Ureter (tissue), 1 donor: ENCODE results near the gene SCD. TPM values are rescaled to one million over a fixed set of nuclear protein-coding genes. Genes with fewer than 3 reads are reported as not detected.
"Not testable (repeated sequence)": the region's sequence is repeated elsewhere in the genome, so short reads cannot be mapped to it uniquely, and the experiment has no call there.

Source experiments
- DNase-seq: peaks from one replicate; pipeline ENCODE4 v3.0.0-alpha.2; 2020; ENCODE audit warnings: low spot score
- total RNA-seq: library from RNA; stranded (reverse); gene quantifications from one replicate; pipeline ENCODE4 v1.2.4, GENCODE V29; 2023
- donor health status: DM: yes; HTN: yes; CAD: no.

Gene SCD
- total RNA-seq, 1 donor from 2014 or later = 45.8 TPM

DNA sequence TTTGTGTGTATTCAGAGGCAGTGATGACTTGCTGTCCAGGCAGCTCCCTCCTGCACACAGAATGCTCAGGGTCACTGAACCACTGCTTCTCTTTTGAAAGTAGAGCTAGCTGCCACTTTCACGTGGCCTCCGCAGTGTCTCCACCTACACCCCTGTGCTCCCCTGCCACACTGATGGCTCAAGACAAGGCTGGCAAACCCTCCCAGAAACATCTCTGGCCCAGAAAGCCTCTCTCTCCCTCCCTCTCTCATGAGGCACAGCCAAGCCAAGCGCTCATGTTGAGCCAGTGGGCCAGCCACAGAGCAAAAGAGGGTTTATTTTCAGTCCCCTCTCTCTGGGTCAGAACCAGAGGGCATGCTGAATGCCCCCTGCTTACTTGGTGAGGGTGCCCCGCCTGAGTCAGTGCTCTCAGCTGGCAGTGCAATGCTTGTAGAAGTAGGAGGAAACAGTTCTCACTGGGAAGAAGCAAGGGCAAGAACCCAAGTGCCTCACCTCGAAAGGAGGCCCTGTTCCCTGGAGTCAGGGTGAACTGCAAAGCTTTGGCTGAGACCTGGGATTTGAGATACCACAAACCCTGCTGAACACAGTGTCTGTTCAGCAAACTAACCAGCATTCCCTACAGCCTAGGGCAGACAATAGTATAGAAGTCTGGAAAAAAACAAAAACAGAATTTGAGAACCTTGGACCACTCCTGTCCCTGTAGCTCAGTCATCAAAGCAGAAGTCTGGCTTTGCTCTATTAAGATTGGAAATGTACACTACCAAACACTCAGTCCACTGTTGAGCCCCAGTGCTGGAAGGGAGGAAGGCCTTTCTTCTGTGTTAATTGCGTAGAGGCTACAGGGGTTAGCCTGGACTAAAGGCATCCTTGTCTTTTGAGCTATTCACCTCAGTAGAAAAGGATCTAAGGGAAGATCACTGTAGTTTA, 15.8 kb downstream of the SCD start:
- DNase-seq = no peak

DNA sequence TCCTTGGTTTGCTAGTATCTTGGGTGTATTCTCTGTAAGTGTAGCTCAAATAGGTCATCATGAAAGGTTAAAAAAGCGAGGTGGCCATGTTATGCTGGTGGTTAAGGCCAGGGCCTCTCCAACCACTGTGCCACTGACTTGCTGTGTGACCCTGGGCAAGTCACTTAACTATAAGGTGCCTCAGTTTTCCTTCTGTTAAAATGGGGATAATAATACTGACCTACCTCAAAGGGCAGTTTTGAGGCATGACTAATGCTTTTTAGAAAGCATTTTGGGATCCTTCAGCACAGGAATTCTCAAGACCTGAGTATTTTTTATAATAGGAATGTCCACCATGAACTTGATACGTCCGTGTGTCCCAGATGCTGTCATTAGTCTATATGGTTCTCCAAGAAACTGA, 17.1 kb downstream of the SCD start:
- no peak for DNase-seq

DNA sequence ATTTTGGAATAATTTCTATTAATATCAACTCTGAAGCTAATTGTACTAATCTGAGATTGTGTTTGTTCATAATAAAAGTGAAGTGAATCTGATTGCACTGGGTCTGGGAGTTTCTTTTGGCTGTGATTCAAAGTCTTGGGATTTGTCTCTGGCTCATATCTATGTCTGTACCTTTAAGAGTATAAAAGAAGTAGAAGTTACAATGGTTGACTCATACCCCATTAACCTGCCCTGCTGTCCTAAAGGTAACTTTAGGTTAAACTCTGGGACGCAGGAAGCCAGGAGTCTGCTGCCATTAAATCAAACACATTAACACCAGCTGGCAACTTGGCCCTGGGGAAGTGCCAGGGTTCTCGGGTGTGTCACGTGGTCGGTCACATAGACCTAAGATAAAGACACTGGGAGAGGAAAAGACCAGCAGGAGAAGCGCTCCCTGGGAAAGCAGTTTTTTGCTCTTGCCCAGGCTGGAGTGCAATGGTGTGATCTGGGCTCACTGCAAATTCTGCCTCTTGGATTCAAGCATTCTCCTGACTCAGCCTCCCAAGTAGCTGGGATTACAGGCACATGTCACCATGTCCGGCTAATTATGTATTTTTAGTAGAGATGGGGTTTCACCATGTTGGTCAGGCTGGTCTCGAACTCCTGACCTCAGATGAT, 17.8 kb downstream of the SCD start:
- peak; percentile 91 for DNase-seq

GRCh38 chr10:100368721-100369120, 21.7 kb downstream of the SCD start:
- no peak for DNase-seq

DNA sequence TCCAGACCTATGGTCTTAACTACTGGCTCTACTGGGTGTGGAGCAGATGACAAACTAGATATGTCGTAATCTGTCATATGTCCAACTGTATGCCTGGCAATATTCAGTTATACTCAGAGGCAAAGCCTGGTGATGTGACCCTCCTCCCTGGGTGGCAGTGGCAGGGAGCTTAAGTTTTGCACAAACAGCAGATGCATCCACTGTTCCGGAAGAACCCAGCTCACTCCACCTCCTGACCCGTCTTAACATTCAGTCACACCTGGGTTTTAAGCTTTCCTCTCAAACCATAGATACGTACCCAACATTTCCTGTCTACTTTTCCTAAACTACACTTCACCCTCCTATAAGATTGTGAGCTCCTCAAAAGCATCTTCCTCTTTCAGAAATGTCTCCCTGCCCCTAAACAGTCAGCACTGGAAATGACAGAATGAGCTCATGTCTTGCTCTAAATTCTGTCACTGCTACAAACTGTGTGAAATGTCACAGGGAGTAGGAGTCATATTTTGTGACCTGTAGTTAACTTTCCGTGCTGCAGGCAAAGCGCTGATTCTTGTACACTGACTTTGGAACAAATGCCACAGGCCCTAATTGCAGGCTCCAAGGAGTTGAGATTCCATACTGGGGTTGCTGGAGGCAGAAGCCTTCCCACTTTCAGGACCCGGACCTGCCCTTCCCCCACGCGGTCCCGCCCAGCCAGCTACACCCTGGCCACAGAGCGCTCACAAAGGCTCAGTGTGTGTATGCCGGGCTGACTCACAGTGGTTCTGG, 23.9 kb downstream of the SCD start:
- peak; percentile 82 for DNase-seq

- DNase-seq = no peak
Observed at GRCh38 chr10:100371482-100372027, 24.5 kb downstream of the SCD start.

- no peak for DNase-seq
Observed at GRCh38 chr10:100372415-100373297, 25.6 kb downstream of the SCD start.

DNA sequence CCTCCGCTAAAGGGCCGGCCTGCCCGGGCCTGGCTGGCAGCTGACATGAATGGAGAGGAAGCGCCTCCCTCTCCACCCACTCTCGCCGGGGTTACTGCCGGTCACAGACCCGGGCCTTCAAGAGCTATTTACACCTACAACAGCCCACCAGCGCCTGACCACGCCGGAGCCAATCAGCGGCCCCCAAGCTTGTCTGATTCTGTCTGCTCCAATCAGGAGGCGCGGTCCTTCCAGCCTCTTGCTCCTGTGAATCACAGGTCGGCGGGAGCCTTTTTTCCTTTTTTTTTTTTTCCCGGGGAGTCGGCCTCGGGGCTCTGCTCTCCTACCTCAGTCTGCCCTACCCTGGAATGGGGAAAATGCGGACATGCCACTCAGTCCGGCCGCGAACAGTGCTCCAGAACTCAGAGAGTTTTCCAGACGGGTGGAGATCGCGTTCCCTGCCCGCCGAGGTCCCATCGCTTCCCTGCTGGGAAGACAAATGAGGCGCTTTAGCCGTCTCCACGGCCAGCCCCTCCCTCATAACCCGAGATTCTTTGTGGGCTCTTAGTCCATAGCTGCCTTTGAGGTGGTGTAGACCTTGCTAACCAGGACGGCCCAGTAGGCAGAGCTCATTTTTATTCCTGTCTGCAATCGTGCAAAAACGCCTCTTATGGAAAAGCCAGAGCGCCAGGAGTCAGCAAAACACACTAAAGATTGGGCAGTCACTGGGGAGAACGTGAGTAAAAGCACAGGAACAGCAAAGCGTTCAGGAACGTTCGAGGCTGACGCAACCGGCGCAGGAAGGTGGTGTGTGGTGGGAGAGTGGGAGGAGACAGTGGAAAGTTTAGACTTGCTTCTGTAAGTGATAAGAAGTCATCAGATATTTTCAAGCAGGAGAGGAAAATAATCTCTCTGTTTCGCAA, 26.5 kb downstream of the SCD start:
- DNase-seq = peak; percentile 97

DNA sequence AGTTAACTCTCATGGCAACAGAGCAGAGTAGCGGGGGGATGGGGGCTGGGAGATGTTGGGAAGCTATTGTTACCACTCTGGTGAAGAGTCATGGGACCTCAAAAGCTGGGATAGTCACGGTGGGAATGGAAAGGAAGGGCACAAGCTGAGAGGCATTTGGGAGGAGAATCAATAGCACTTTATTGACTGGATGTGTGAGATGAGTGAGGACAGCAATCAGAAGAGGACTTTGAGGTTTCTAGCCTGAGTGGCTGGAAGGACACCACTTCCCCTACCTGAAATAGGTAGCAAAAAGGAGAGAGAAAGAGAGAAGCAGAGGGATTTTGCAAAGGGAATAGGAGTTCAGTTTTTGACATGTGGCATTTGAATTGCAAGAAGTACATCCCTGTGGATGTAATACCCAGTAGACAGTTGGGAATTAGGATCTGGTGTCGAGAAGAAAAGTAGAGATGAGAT, 27.2 kb downstream of the SCD start:
- DNase-seq = no peak

- not testable (repeated sequence) for DNase-seq
Observed at GRCh38 chr10:100374677-100375353, 27.8 kb downstream of the SCD start.

DNA sequence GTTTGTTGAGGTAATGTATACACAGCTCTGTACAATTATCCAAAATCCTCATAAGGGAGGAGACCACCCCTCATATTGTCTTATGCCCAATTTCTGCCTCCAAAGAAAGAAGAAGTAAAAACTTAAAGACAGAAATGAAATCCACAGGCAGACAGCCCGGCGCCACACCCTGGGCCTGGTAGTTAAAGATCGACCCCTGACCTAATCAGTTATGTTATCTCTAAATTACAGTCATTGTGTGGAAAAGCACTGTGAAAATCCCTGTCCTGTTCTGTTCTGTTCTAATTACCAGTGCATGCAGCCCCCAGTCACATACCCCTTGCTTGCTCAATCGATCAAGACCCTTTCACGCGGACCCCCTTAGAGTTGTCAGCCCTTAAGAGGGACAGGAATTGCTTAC, 29.6 kb downstream of the SCD start:
- DNase-seq = not testable (repeated sequence)

DNA sequence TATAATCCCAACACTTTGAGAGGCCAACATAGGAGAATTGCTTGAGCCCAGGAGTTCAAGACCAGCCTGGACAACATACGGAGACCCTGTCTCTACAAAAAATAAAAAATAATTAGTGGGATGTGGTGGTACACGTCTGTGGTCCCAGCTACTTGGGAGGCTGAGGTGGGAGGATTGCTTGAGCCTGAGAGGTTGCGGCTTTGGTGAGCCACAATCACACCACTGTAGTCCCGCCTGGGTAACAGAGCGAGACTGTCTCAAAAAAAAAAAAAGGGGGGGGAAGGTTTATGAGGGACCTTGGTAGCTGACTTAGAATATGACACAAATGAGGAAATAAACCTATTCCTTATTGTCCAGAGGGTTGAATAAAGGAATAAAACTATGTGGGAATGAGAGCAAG, 30.8 kb downstream of the SCD start:
- no peak for DNase-seq

DNA sequence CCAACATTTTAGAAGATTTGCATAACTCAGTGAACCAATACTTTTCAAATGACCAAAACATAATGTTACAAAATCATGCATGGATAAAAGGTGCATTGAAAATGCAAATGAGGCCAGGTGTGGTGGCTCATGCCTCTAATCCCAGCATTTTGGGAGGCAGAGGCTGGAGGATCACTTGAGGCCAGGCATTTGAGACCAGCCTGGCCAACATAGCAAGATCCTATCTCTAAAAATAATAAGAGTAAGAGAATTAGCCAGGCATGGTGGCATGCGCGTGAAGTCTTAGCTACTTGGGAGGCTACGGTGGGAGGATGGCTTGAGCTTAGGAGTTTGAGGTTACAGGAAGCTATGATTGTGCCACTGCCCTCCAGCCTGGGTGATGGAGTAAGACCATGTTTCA, 33.4 kb downstream of the SCD start:
- no peak for DNase-seq

GRCh38 chr10:100382553-100382952, 35.5 kb downstream of the SCD start:
- DNase-seq = no peak

DNA sequence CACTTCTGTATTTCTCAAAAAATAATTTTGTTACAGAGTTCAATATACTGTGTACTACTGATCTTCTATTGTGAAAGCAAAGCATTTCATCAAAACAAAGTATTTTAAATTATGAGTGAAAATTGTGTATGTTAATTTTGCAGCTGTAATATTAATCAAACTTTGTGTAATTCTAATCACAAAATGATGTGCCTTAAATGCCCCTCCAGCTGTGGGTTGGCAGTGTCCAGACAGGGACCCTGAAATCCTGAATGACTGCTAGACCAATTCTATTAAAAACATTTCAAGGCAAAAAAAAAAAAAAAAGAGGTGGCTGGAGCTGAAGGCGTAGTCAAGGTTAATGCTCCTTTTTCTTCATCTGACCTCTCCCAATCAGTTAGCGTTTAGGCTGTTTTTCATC, 36.2 kb downstream of the SCD start:
- DNase-seq = no peak

DNA sequence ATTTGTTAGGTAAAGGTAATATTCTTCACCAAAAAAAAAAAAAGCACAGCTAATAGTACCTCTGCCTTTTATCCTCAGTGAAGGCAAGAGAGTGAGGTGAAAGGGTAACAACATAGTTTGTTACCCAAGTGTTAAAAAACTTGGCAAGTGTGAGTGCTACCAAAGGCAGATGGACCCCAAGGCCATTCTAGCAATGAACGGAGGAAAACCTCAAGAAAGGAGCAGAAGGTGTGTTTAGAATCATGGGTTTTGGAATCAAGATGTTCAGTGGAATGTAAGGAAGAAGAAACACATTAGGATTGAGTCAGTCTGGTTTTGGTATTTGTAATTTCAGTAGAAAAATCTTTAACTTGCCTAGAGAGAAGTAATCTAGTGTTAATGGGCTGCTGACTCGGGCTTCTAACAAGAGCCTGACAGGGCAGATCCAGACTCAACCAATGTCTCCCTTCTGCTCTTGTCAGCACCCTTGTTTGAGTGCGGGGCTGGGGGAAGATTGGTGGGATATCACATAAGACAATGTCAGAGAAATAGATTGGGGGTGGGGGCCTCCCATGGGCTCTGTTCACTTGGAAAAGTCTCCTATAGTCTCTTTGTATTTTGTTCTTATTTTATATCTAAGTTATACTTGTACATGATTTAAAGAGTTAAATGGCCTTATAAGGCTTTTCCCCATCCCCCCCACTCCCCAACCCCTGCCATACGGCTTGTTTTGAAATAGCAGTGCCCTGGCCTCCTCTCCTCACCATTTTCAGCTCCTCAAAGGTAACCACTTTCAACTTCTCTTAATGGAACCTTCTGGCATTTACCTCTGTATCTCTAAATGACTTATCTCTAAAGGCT, 44.4 kb downstream of the SCD start:
- DNase-seq = no peak

DNA sequence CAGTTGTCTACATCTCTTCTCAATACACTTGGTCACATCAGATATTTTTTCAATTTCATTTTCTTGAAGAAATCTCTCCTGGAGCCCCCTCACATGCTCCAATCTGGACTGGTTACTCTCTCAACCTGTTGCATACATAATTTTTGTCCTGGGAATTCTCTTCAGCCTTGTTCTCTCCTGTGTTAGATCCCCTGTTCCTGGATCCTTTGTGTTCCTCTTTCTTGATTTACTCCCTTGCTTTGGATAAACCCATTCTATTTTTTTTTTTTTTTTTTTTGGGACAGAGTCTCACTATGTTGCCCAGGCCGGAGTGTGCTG, 45.6 kb downstream of the SCD start:
- DNase-seq = no peak

GRCh38 chr10:100395626-100396025, 48.6 kb downstream of the SCD start:
- no peak for DNase-seq

- no peak for DNase-seq
Observed at GRCh38 chr10:100396605-100397004, 49.6 kb downstream of the SCD start.
